NT2/D1 (cell line): ENCODE data around the gene CACNA1D.

ENCODE experiments used
- SUZ12 ChIP-seq: IDR thresholded peaks from 2 replicates; pipeline ENCODE4 v1.6.1; 2011; ENCODE audit not compliant: insufficient read length, insufficient read depth; ENCODE audit errors: extremely low read depth
- YY1 ChIP-seq: IDR thresholded peaks from 2 replicates; pipeline ENCODE4 v1.6.1; 2011; ENCODE audit not compliant: insufficient read length, insufficient read depth
- ZNF274 ChIP-seq: IDR thresholded peaks from 2 replicates; pipeline ENCODE4 v1.6.1; 2011; ENCODE audit warnings: mild to moderate bottlenecking, low read depth, low read length

GRCh38 chr3:53809267-53809666, 314.9 kb downstream of the CACNA1D start:
- TF ChIP-seq ZNF274 (no peak), SUZ12 (no peak), YY1 (no peak)
